Mucosa of descending colon (tissue), 3 donors: Measurements from ENCODE around the gene SORCS2. TPM values are rescaled to one million over a fixed set of nuclear protein-coding genes. Genes with fewer than 3 reads are reported as not detected.
"Not testable (repeated sequence)": the region's sequence is repeated elsewhere in the genome, so short reads cannot be mapped to it uniquely, and the experiment has no call there.

Source experiments
- ATAC-seq: fragments of 200-7000 bp; cut with Tn5 transposase; one replicate; pipeline ENCODE4 v1.9.1; 2020; ENCODE audit warnings: mild to moderate bottlenecking, moderate library complexity
- DNase-seq, 3 donors: peaks; one replicate each; pipeline ENCODE4 v3.0.0-alpha.2; 2020
- H3K36me3 ChIP-seq: fragments of 200-600 bp; one replicate; pipeline ENCODE4 v1.8.0; 2021; ENCODE audit warnings: low read depth, mild to moderate bottlenecking
- H3K4me1 ChIP-seq: fragments of 200-600 bp; one replicate; pipeline ENCODE4 v1.8.0; 2021; ENCODE audit warnings: low read depth, mild to moderate bottlenecking
- H3K4me3 ChIP-seq: fragments of 200-600 bp; one replicate; pipeline ENCODE4 v1.8.0; 2021; ENCODE audit warnings: mild to moderate bottlenecking
- H3K9me3 ChIP-seq: fragments of 200-600 bp; one replicate; pipeline ENCODE4 v1.8.0; 2021; ENCODE audit warnings: mild to moderate bottlenecking
- intact Hi-C, 2 donors: fragments of 100-400 bp; cut with DNase I in 1 of 2; cut with micrococcal nuclease in 1 of 2; formaldehyde crosslinking; loops; one replicate each; pipeline versions ENCODE4 v1.11.0 to v1.11.1; 2022; cut with DNase I, micrococcal nuclease
- total RNA-seq, 3 donors: library from RNA; stranded (reverse); fragmentation: NEBNext Ultra II Directional in 2 of 3; extraction: Animal tissue kit (Norgen Biotek cat#: 25700) in 2 of 3; gene quantifications; one replicate each; pipeline versions ENCODE4 v1.2.1 to v1.2.4, GENCODE V29; 2021 to 2023
- TF ChIP-seq, protein P1 (sequence below): fragments of 200-600 bp; IDR thresholded peaks from one replicate; pipeline ENCODE4 v1.8.0; 2022; ENCODE audit warnings: antibody characterized with exemption, mild to moderate bottlenecking
- donor health status: DM: no; HTN: no; CAD: no; lungs with moderate emphysema.
- donor health status: DM: no; HTN: no; CAD: no.
- donor health status: DM: no; HTN: yes; CAD: no.

SORCS2 gene
- total RNA-seq, 3 donors from 2014 or later = 0.20 to 3.1 (median 1.5) TPM

DNA sequence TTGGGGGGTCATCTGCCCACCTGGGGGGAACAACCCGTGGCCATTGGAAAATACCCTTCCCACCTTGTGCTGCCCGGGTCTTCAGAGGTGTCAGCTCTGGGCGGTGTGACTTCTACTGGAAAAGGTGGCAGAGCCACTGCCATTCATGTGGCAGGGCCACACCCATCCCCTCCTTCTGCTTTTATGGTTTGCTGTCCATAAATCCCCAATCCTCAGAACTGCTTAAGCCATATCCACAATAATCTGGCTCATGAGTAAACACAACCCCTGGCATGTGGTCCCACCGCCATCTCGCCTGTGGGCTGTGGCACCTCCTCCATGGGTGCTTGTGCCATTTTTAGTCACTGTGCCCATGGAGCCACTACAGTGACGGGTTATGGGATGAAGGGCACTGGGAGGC, 20.6 kb downstream of the SORCS2 start:
- Histone ChIP-seq H3K4me3 (no peak overlapping the region), H3K36me3 (no peaks in the 10 kb centered on the region), H3K4me1 (no peaks in the 10 kb centered on the region), H3K9me3 (peaks cover 5% of the 10 kb centered on the region)
- TF ChIP-seq, protein P1, sequence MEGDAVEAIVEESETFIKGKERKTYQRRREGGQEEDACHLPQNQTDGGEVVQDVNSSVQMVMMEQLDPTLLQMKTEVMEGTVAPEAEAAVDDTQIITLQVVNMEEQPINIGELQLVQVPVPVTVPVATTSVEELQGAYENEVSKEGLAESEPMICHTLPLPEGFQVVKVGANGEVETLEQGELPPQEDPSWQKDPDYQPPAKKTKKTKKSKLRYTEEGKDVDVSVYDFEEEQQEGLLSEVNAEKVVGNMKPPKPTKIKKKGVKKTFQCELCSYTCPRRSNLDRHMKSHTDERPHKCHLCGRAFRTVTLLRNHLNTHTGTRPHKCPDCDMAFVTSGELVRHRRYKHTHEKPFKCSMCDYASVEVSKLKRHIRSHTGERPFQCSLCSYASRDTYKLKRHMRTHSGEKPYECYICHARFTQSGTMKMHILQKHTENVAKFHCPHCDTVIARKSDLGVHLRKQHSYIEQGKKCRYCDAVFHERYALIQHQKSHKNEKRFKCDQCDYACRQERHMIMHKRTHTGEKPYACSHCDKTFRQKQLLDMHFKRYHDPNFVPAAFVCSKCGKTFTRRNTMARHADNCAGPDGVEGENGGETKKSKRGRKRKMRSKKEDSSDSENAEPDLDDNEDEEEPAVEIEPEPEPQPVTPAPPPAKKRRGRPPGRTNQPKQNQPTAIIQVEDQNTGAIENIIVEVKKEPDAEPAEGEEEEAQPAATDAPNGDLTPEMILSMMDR = no peak
- DNase-seq = peak in 1 of 3 donors; percentile 27
- intact Hi-C loops = no loop called here
- peak; percentile 45 for ATAC-seq

DNA sequence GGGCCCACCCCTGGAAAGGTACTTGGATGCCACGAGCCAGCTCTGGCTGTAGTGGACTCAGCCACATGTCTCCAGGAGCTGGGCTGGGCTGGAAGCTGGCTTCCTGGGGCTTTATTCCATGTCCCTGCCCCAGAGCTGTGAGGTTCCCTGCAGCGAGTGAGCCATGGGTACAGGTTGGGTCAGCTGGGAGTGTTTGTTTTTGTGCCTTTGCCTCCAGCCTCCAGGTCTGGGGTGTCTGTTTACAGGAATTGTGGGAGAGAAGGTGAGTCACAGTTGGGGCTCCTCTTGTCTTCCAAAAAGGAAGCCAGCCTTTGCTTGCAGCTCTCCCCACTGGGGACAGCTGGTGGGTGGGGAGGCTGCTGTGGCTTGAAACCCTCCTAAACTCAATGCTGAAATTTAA, 21.5 kb downstream of the SORCS2 start:
- Histone ChIP-seq H3K4me1 (no peaks in the 10 kb centered on the region), H3K9me3 (peaks cover 5% of the 10 kb centered on the region), H3K4me3 (no peak overlapping the region), H3K36me3 (no peaks in the 10 kb centered on the region)
- intact Hi-C loops = no loop called here
- TF ChIP-seq, protein P1 = no peak
- no peak for DNase-seq
- no peak for ATAC-seq

DNA sequence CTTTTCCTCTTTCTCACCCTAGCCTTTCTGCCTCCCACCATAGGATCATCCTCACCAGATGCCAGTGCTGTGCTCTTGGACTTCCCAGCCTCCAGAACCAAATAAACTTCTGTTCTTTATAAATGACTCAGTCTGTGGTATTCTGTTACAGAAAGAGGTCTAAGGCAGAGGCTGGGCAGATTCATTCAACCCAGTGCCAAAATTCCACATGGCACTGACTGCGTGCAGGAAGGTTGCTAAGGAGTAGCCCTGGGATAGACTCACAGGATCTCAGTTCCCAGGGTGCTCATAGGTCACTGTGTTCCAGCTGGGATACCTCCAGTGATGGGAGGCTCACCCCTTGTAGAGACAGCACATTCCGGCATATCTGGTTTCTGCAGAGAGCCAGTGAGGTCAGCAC, 22.0 kb downstream of the SORCS2 start:
- ATAC-seq (no peak), DNase-seq (no peak)
- intact Hi-C loops = no loop called here
- Histone ChIP-seq H3K4me1 (no peaks in the 10 kb centered on the region), H3K36me3 (no peaks in the 10 kb centered on the region), H3K4me3 (no peak overlapping the region), H3K9me3 (peaks cover 5% of the 10 kb centered on the region)
- TF ChIP-seq, protein P1 = no peak

DNA sequence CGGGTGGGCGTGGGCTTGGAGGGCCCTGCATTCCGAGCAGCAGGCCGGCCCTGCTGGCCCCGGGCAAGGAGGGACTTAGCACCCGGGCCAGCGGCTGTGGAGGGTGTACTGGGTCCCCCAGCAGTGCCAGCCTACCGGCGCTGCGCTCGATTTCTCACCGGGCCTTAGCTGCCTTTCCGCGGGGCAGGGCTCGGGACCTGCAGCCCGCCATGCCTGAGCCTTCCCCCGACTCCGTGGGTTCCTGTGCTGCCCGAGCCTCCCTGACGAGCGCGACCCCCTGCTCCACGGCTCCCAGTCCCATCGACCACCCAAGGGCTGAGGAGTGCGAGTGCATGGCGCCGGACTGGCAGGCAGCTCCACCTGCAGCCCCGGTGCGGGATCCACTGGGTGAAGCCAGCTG, 22.8 kb downstream of the SORCS2 start:
- ATAC-seq, H3K9me3 ChIP-seq, H3K36me3 ChIP-seq, H3K4me3 ChIP-seq, H3K4me1 ChIP-seq, intact Hi-C loops: not testable (repeated sequence)
- peak in 1 of 3 donors; percentile 19 for DNase-seq

DNA sequence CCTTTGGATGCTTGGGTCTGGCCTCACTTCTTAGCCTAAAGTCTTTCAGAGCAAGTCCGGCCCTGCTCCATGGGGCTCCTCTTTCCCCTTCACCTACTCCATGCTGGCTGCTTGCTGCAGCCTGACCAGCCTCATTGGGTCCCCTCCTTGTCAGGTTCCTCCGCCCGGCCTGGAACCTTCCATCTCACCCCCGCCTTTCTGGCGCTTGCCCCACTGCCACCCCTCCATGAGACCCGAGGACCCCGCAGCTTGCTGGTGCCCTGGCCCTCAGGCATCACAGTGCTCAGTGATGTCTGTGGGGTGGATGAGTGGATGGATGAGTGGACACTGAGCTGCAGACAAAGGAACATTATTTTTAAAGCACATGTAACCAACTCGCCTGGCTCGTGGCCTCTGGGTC, 24.7 kb downstream of the SORCS2 start:
- no peak for DNase-seq
- Histone ChIP-seq H3K4me3 (no peak overlapping the region), H3K4me1 (no peaks in the 10 kb centered on the region), H3K9me3 (peaks cover 5% of the 10 kb centered on the region), H3K36me3 (no peaks in the 10 kb centered on the region)
- ATAC-seq = no peak
- intact Hi-C loops = no loop called here
- TF ChIP-seq, protein P1 = no peak

DNA sequence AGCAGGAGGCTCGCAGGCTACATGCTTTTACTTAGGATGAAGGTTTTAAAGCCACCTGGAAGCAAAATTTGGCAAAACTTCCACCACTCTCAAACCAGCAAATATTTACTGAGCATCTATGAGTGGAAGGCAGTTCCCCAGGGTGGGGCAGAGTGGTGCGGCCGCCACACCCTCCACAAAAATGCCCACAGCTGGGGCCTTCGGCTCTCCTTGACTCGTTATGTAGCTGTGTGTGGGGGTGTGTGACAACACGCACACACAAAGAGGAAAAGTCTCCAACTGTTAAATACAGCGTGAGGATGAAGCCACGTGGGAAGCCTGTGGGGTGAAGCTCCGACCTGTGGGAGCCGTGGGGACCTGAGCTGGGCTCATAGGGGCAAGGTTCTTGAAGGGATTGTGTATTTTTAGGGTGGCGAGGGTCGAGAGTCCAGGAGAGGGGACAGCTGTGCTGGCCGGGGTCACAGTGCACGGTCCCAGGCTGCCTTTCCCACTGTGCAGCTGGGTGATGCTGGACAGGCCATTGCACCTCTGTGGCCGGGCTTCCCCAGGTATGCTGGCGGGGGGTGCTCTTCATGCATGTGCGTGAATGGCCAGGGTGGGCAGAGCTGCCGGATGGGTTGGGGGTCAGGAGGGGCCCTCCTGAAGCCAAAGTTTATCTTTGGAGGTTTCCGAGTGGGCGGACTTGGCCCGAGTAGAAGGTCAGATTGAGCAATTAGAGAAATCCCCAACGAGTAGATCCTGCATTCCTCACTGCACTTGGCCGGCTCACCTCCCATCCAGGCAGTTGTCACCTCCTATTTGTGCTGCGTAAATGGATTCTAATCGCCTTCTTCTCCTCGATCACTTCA, 25.4 kb downstream of the SORCS2 start:
- TF ChIP-seq, protein P1 = no peak
- H3K4me3 ChIP-seq = no peak overlapping the region
- intact Hi-C loops = no loop called here
- H3K9me3 ChIP-seq = peaks cover 5% of the 10 kb centered on the region
- DNase-seq = peak in 1 of 3 donors; percentile 14
- no peaks in the 10 kb centered on the region for H3K36me3 ChIP-seq
- H3K4me1 ChIP-seq = no peaks in the 10 kb centered on the region
- peak; percentile 75 for ATAC-seq
